ENCODE measurements around the gene PTK6. TPM values are rescaled to one million over a fixed set of nuclear protein-coding genes. Genes with fewer than 3 reads are reported as not detected.
"Not testable (repeated sequence)": the region's sequence is repeated elsewhere in the genome, so short reads cannot be mapped to it uniquely, and the experiment has no call there.

The PTK6 gene
- total and polyA plus RNA-seq, 5 donors = 0.09 to 0.15 (median 0.14) TPM; not detected in 2

DNA sequence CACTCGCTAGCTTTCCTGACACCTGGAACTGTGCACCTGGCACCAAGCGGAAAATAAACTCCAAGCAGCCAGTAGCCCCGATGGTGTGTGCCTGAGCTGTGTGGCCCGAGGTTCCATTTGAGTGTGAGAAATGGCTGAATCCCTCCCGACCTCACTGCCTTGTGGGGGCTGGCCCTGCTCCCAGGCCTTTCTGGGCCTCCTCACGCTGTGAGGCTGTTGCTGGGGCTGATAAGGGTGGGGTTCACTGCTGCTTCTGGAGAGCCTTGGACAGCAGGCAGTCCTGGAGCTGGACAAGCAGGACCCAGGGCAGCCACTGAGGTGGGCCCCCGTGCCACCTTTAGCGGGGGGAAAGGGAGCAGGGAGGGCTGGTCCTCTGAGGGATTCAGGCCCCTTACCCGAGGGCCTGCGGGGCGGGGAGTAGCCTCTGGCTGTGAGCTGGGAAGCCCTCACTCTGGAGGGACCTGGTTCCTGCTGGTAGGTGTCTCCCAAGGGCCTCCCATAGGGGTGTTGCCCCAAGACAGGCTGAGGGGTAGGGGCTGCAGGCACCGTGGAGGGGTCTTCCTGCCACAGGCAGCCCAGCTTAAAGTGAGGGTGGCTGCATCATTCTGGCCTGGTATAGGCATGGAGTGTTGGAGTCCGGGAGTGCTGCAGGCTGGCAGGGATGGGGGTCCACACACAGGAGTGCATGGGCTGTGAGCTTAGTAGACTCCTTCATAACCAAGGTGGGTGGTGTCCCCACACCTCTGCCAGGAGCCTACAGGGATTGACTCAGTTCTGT lies 14.9 kb downstream of the PTK6 start:
- Histone ChIP-seq H3K4me1 (ENCODE audit: control insufficient read depth, insufficient read depth, low read length) (peaks cover 5% of the 10 kb centered on the region), H3K9me3 (ENCODE audit: control insufficient read depth, low read length) (no peaks in the 10 kb centered on the region), H3K27me3 (ENCODE audit: control insufficient read depth, insufficient read depth) (no peaks in the 10 kb centered on the region), H3K4me3 (ENCODE audit: low read length) (no peak overlapping the region), H3K27ac (ENCODE audit: low read length) (no peak overlapping the region)
- ATAC-seq = no peak
- intact Hi-C loops (cut with DNase I) = loop anchor here in 1 of 4 donors (5.0 kb wide), 1 partner anchor 80 kb away; no protein-coding TSS in a partner anchor
- peak in 2 of 3 donors; percentile 56 to 63 for DNase-seq
- 54% methylated on average over 13 of the region's 13 CpGs for WGBS

DNA sequence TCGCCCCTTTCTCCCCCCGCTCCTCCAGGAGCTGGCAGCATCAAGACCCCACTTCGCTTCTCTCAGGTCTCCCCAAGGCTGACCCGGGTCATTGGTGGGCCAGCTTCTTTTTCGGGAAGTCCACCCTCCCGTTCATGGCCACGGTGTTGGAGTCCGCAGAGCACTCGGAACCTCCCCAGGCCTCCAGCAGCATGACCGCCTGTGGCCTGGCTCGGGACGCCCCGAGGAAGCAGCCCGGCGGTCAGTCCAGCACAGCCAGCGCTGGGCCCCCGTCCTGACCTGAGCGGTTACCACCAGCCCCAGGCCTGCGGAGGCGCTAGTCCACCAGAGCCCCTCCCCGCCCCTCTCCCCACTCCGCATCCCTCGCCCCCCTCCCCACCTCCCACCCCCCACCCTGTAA lies 15.6 kb downstream of the PTK6 start:
- intact Hi-C loops (cut with DNase I) = loop anchor here in 1 of 4 donors (5.0 kb wide), 1 partner anchor 79 kb away; no protein-coding TSS in a partner anchor
- 18% methylated on average over 23 of the region's 23 CpGs for WGBS
- no peak overlapping the region for H3K27ac ChIP-seq (ENCODE audit: low read length)

DNA sequence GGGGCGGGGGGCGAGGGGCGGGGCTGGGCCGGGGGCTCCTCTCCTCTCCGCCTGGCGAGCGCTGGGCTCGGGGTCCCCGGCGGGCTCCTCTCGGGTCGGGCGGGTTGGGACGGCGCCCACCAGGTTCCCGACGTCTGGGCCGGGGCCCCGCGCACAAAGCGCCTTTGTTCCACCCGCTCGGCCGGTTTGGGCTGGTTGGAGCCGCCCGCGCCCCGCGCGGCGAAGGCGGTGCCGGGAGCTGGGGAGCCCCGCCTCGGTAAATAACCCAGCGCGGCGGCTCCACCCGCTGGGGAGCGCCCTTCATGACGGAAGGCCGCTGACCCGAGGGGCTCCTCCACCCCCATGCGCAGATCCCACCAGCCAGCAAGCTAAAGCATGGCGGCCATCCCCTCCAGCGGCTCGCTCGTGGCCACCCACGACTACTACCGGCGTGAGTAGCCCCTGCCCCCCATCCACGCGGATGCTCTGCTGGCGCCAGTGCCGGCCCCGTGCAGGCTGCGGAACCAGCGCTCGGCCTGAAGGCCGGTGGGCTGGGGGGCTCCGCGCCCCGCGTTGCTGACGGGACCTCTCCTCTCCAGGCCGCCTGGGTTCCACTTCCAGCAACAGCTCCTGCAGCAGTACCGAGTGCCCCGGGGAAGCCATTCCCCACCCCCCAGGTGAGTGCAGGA lies 16.1 kb downstream of the PTK6 start:
- H3K4me1 ChIP-seq (ENCODE audit: control insufficient read depth, insufficient read depth, low read length) = peaks cover 5% of the 10 kb centered on the region
- peak overlapping the region; percentile 80 for H3K4me3 ChIP-seq (ENCODE audit: low read length)
- H3K27ac ChIP-seq (ENCODE audit: low read length) = peak overlapping the region; percentile 1
- ATAC-seq = peak; percentile 57 to 67
- intact Hi-C loops (cut with DNase I) = loop anchor here in 1 of 4 donors (5.0 kb wide), 1 partner anchor 79 kb away; no protein-coding TSS in a partner anchor
- WGBS = under 1% methylated on average over 66 of the region's 68 CpGs
- no peaks in the 10 kb centered on the region for H3K9me3 ChIP-seq (ENCODE audit: control insufficient read depth, low read length)
- H3K27me3 ChIP-seq (ENCODE audit: control insufficient read depth, insufficient read depth) = no peaks in the 10 kb centered on the region
- DNase-seq = peak; percentile 82 to 92 (median 89)

More for the DNA sequence above, 15.6 kb downstream of the PTK6 start:
- no peaks in the 10 kb centered on the region for H3K9me3 ChIP-seq (ENCODE audit: control insufficient read depth, low read length)
- ATAC-seq (no peak), DNase-seq (peak in 2 of 3 donors; percentile 48 to 71)
- H3K4me1 ChIP-seq (ENCODE audit: control insufficient read depth, insufficient read depth, low read length) = peaks cover 5% of the 10 kb centered on the region
- peak overlapping the region; percentile 80 for H3K4me3 ChIP-seq (ENCODE audit: low read length)
- no peaks in the 10 kb centered on the region for H3K27me3 ChIP-seq (ENCODE audit: control insufficient read depth, insufficient read depth)

- Histone ChIP-seq H3K4me1 (ENCODE audit: control insufficient read depth, insufficient read depth, low read length) (peaks cover 5% of the 10 kb centered on the region), H3K4me3 (ENCODE audit: low read length) (peak within 1 kb of the TSS; percentile 80), H3K27ac (ENCODE audit: low read length) (peak within 1 kb of the TSS; percentile 73), H3K27me3 (ENCODE audit: control insufficient read depth, insufficient read depth) (no peaks in the 10 kb centered on the region), H3K9me3 (ENCODE audit: control insufficient read depth, low read length) (no peaks in the 10 kb centered on the region)
- WGBS = under 1% methylated on average over 64 of the region's 64 CpGs
- ATAC-seq (peak; percentile 89 to 90), DNase-seq (peak; percentile 83 to 96 (median 94))
- intact Hi-C loops (cut with DNase I) = loop anchor here in 1 of 4 donors (5.0 kb wide), 1 partner anchor 78 kb away; no protein-coding TSS in a partner anchor
Observed at GRCh38 chr20:63520504-63520933, 16.7 kb downstream of the PTK6 start, which contains the start of gene PPDPF. TSS of gene PPDPF (plus strand) at chr20:63520765. CDS start at chr20:63521309, 544 bp downstream.

DNA sequence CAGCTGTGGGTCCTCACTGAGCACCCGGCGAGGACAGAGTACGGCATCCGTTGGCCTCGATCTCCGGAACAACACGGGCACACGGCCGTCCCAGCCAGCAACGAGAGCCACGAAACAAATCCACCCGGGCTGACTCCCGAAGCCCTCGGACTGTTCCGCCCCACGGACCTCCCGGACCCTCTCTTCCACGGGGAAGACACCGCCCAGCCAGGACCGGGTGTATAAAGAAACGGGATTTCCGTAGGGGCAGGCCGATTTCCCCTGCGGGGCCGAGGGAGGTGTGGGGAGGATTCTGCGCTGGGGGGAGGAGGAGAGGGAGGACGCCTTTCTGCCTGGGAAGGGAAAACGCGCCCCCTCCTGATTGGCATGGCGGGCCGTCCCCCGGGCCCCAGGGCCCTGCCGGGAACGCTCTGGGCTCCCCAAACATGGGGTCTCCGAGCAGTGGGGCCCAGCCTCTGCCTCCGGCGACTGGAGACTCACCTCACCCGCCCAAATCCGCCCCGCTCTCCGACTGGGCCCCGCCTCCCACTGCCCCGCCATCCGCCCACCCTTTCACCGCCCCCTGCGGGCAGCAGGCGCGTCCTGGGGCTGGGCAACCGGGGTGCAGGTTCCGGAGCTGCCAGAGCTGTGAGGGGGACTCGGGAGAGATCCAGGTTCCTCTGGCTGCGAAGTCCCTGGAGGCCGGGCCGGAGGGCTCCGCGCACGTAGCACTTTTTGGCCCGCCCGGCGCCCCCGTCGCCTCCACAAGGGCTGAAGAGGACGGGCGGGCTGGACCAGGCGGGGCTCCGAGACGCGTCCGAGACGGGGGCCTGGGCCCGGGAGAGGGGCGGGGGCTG lies 17.3 kb downstream of the PTK6 start:
- DNase-seq (peak; percentile 71 to 89 (median 89)), ATAC-seq (peak; percentile 61 to 71)
- intact Hi-C loops (cut with DNase I) = loop anchor here in 1 of 4 donors (5.0 kb wide), 1 partner anchor 78 kb away; no protein-coding TSS in a partner anchor
- H3K27ac ChIP-seq (ENCODE audit: low read length) = peak overlapping the region; percentile 73
- H3K4me3 ChIP-seq (ENCODE audit: low read length) = peak overlapping the region; percentile 80
- H3K27me3 ChIP-seq (ENCODE audit: control insufficient read depth, insufficient read depth) = no peaks in the 10 kb centered on the region
- 1% methylated on average over 72 of the region's 72 CpGs for WGBS
- peaks cover 5% of the 10 kb centered on the region for H3K4me1 ChIP-seq (ENCODE audit: control insufficient read depth, insufficient read depth, low read length)
- no peaks in the 10 kb centered on the region for H3K9me3 ChIP-seq (ENCODE audit: control insufficient read depth, low read length)

DNA sequence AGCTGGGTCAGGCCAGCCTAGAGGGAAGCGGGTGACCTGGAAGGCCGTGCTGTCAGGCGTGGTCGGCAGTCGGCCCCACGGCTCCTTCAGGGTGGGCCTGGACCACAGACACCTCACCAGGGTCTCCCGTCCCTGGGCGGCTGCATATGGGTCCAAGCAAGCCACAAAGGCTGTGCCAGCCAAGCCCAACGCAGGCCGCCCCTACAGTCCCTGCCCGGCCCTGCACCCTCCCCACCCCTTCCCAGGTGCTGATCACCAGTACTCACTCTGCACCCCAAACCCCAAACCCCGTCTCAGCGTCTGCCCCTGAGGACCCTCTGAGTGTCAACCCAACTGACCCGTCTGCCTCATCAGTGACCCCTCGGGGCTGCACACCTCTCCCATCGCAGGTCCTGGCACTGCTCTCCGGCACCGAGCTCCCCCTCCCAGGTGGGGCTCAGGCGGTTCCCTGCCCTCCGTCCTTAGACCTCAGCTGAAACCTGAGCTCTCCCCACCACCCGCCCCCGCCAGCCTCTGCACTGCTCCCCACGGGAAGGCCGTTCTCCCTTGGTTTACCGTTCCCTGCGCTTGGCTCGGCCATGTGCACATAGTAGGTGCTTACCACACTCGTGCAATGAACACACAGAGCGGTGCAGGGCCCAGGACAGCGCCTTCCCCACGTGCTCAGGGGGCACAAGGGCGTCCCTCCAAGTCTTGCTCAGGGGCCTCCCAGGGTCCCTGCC lies 18.1 kb downstream of the PTK6 start:
- H3K4me1 ChIP-seq (ENCODE audit: control insufficient read depth, insufficient read depth, low read length) = peaks cover 5% of the 10 kb centered on the region
- ATAC-seq (no peak), DNase-seq (peak in 2 of 3 donors; percentile 56 to 65)
- intact Hi-C loops (cut with DNase I) = no loop called here
- no peak overlapping the region for H3K27ac ChIP-seq (ENCODE audit: low read length)
- 77% methylated on average over 32 of the region's 32 CpGs for WGBS
- H3K9me3 ChIP-seq (ENCODE audit: control insufficient read depth, low read length) = no peaks in the 10 kb centered on the region
- H3K4me3 ChIP-seq (ENCODE audit: low read length) = peak overlapping the region; percentile 80
- no peaks in the 10 kb centered on the region for H3K27me3 ChIP-seq (ENCODE audit: control insufficient read depth, insufficient read depth)

DNA sequence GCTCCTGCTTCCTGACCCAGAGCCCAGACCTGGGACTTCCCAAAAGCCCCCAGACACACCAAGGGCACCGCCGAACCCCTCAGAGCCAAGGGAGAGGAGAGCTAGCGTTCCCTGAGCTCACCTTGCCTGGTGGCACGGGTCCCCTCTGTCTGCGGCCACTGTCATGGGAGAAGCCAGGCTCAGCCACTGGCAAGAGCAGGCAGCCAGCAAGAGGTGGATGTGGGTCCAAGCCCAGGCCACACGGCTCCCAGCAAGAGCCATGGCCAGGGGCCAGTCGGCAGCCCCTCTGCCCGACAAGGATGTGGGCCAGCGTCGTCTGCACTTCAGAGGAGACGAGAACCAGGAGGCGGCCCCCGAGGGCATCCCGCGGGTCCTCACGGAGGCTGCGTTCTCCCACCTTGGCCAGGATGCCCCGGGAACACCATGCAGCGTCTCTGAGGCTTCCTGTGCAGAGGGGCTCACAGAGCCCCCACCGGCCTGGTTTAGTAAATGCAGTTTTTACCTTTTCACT lies 18.8 kb downstream of the PTK6 start:
- Histone ChIP-seq H3K27ac (ENCODE audit: low read length) (no peak overlapping the region), H3K4me3 (ENCODE audit: low read length) (no peak overlapping the region), H3K27me3 (ENCODE audit: control insufficient read depth, insufficient read depth) (no peaks in the 10 kb centered on the region), H3K9me3 (ENCODE audit: control insufficient read depth, low read length) (no peaks in the 10 kb centered on the region), H3K4me1 (ENCODE audit: control insufficient read depth, insufficient read depth, low read length) (peaks cover 5% of the 10 kb centered on the region)
- WGBS = 86% methylated on average over 20 of the region's 20 CpGs
- intact Hi-C loops (cut with DNase I) = no loop called here
- DNase-seq = peak in 2 of 3 donors; percentile 51 to 61
- ATAC-seq = no peak

GRCh38 chr20:63517376-63518309 lies 19.5 kb downstream of the PTK6 start:
- intact Hi-C loops (cut with DNase I) = no loop called here
- peak in 2 of 3 donors; percentile 50 to 55 for DNase-seq
- WGBS = 94% methylated on average over 32 of the region's 32 CpGs

DNA sequence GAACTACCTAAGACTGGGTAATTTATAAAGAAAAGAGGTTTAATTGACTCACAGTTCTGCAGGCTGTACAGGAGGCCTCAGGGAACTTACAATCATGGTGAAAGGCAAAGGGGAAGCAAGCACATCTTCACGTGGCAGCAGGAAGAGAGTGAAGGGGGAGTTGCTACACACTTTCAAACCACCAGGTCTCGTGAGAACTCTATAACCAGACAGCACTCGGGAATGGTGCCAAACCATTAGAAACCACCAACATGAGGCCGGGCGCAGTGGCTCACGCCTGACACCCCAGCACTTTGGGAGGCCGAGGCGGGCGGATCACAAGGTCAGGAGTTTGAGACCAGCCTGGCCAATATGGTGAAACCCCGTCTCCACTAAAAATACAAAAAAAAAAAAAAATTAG lies 22.7 kb downstream of the PTK6 start:
- H3K27me3 ChIP-seq (ENCODE audit: control insufficient read depth, insufficient read depth); ATAC-seq; H3K4me1 ChIP-seq (ENCODE audit: control insufficient read depth, insufficient read depth, low read length); intact Hi-C loops (cut with DNase I); H3K4me3 ChIP-seq (ENCODE audit: low read length); H3K9me3 ChIP-seq (ENCODE audit: control insufficient read depth, low read length); H3K27ac ChIP-seq (ENCODE audit: low read length): not testable (repeated sequence)
- peak in 2 of 3 donors; percentile 41 to 43 for DNase-seq
- 72% methylated on average over 10 of the region's 10 CpGs for WGBS

More at GRCh38 chr20:63517376-63518309, 19.5 kb downstream of the PTK6 start:
- Histone ChIP-seq H3K27me3 (ENCODE audit: control insufficient read depth, insufficient read depth) (no peaks in the 10 kb centered on the region), H3K27ac (ENCODE audit: low read length) (no peak overlapping the region), H3K9me3 (ENCODE audit: control insufficient read depth, low read length) (no peaks in the 10 kb centered on the region), H3K4me1 (ENCODE audit: control insufficient read depth, insufficient read depth, low read length) (peaks cover 5% of the 10 kb centered on the region), H3K4me3 (ENCODE audit: low read length) (no peak overlapping the region)
- no peak for ATAC-seq

Measured in right cardiac atrium (tissue), 5 donors.